ENCODE results near the gene ADAMTS13. TPM values are rescaled to one million over a fixed set of nuclear protein-coding genes. Genes with fewer than 3 reads are reported as not detected.

Gene ADAMTS13
- total RNA-seq, 6 experiments from 2014 or later = 8.1 to 27.7 (median 11.3) TPM

- TF ChIP-seq POLR2A (IDR thresholded peaks at IDR 0.05) = no peak
- TF ChIP-seq, protein P1, sequence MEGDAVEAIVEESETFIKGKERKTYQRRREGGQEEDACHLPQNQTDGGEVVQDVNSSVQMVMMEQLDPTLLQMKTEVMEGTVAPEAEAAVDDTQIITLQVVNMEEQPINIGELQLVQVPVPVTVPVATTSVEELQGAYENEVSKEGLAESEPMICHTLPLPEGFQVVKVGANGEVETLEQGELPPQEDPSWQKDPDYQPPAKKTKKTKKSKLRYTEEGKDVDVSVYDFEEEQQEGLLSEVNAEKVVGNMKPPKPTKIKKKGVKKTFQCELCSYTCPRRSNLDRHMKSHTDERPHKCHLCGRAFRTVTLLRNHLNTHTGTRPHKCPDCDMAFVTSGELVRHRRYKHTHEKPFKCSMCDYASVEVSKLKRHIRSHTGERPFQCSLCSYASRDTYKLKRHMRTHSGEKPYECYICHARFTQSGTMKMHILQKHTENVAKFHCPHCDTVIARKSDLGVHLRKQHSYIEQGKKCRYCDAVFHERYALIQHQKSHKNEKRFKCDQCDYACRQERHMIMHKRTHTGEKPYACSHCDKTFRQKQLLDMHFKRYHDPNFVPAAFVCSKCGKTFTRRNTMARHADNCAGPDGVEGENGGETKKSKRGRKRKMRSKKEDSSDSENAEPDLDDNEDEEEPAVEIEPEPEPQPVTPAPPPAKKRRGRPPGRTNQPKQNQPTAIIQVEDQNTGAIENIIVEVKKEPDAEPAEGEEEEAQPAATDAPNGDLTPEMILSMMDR (IDR thresholded peaks at IDR 0.05) = no peak
- H3K4me3 ChIP-seq = no peak overlapping the region
- DNase-seq (no peak), ATAC-seq (no peak)
- no peaks in the 10 kb centered on the region for H3K36me3 ChIP-seq
- H3K4me1 ChIP-seq = no peaks in the 10 kb centered on the region
- H3K27ac ChIP-seq = no peak overlapping the region
- H3K9me3 ChIP-seq = no peaks in the 10 kb centered on the region
- intact Hi-C loops (cut with DNase I) = loop anchor here in 1 of 2 donors (10.0 kb wide), 1 partner anchor 213 kb away; no protein-coding TSS in a partner anchor
- H3K27me3 ChIP-seq = no peaks in the 10 kb centered on the region
- WGBS (ENCODE audit: insufficient coverage, low coverage, low lambda C conversion rate, missing lambda C conversion rate) = no CpG with 5 or more reads among the region's 9 CpGs
These were observed 24.3 kb upstream of the ADAMTS13 start for GRCh38 chr9:133397895-133398294.

DNA sequence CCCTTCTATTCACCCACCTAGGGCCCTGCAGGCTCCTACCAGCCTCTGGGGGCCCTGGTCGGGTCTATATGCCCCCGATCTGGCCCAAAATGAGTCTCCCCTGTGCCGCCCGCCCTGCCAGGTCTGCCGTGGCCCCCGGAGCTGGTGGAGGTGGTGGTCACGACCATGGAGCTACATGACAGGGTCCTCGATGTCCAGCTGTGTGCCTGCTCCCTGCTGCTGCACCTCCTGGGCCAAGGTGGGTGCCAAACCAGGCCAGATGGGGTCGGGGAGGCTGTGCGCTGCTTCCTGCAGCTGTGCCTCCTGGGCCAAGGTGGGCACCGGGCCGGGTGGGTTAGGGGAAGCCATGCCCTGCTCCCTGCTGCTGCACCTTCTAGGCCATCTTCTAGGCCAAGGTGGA is 21.9 kb upstream of the ADAMTS13 start:
- WGBS (ENCODE audit: insufficient coverage, low coverage, low lambda C conversion rate, missing lambda C conversion rate) = no CpG with 5 or more reads among the region's 12 CpGs
- TF ChIP-seq, protein P1 (IDR thresholded peaks at IDR 0.05) = no peak
- TF ChIP-seq POLR2A (IDR thresholded peaks at IDR 0.05) = no peak
- no peaks in the 10 kb centered on the region for H3K9me3 ChIP-seq
- H3K4me3 ChIP-seq = no peak overlapping the region
- no peak for ATAC-seq
- H3K27me3 ChIP-seq = no peaks in the 10 kb centered on the region
- intact Hi-C loops (cut with DNase I) = loop anchor here (5.0 to 10.0 kb wide), 3 partner anchors 45 to 213 kb away; partner anchors contain the start of genes SURF1 (in 1 of the 2) and SURF2 (in 1 of the 2)
- DNase-seq = no peak
- no peak overlapping the region for H3K27ac ChIP-seq
- H3K36me3 ChIP-seq = no peaks in the 10 kb centered on the region
- no peaks in the 10 kb centered on the region for H3K4me1 ChIP-seq

DNA sequence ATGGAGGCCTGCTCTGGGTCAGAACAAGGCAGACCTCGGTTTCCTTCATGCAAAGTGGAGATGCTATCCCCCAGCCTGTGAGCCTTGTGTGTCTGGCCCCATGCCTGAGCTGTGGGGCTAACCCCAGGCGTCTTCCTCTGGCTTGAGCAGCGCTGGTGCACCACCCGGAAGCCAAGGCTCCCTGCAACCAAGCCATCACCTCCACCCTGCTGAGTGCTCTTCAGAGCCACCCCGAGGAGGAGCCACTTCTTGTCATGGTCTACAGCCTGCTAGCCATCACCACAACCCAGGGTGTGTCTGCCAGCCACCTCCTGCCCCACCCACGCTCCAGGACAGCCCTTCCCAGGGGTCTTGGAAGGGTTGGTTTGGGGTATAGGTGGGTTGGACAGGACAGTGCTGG is 20.6 kb upstream of the ADAMTS13 start:
- H3K27me3 ChIP-seq = no peaks in the 10 kb centered on the region
- no peak overlapping the region for H3K27ac ChIP-seq
- DNase-seq = no peak
- intact Hi-C loops (cut with DNase I) = loop anchor here (5.0 to 10.0 kb wide), 3 partner anchors 47 to 214 kb away; partner anchors contain the start of genes SURF1 (in 1 of the 2) and SURF2 (in 1 of the 2)
- no peak for ATAC-seq
- WGBS (ENCODE audit: insufficient coverage, low coverage, low lambda C conversion rate, missing lambda C conversion rate) = 83% methylated on average over 1 of the region's 6 CpGs
- TF ChIP-seq, protein P1 (IDR thresholded peaks at IDR 0.05) = no peak
- TF ChIP-seq POLR2A (IDR thresholded peaks at IDR 0.05) = no peak
- peaks cover 2 to 9% (median 3%) of the 10 kb centered on the region in 4 donors for H3K36me3 ChIP-seq
- H3K9me3 ChIP-seq = no peaks in the 10 kb centered on the region
- H3K4me1 ChIP-seq = peaks cover 0 to 9% (median 2%) of the 10 kb centered on the region in 4 donors
- no peak overlapping the region for H3K4me3 ChIP-seq

DNA sequence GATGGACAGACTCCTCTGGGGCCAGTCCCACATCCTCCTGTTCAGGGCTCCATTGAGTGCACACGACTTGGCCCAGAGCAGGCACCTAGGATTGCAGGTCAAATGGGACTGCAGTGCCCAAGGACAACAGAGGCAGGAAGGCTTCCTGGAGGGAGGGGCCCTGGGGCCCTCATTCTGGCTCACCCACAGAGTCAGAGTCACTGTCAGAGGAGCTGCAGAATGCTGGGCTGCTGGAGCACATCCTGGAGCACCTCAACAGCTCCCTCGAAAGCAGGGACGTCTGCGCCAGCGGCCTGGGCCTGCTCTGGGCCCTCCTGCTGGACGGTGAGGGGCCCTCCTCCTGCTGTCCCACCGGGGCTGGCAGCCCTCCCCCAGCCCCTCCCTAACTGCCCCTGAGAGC is 19.5 kb upstream of the ADAMTS13 start:
- no peaks in the 10 kb centered on the region for H3K27me3 ChIP-seq
- H3K4me1 ChIP-seq = peaks cover 0 to 9% (median 2%) of the 10 kb centered on the region in 4 donors
- DNase-seq (no peak), ATAC-seq (no peak)
- intact Hi-C loops (cut with DNase I) = loop anchor here (5.0 to 10.0 kb wide), 3 partner anchors 48 to 215 kb away; partner anchors contain the start of genes SURF1 (in 1 of the 2) and SURF2 (in 1 of the 2)
- H3K36me3 ChIP-seq = peaks cover 3 to 16% (median 8%) of the 10 kb centered on the region in 4 donors
- no CpG with 5 or more reads among the region's 7 CpGs for WGBS (ENCODE audit: insufficient coverage, low coverage, low lambda C conversion rate, missing lambda C conversion rate)
- no peak for TF ChIP-seq POLR2A (IDR thresholded peaks at IDR 0.05)
- TF ChIP-seq, protein P1 (IDR thresholded peaks at IDR 0.05) = no peak
- H3K9me3 ChIP-seq = no peaks in the 10 kb centered on the region
- H3K4me3 ChIP-seq = no peak overlapping the region
- no peak overlapping the region for H3K27ac ChIP-seq
